Stimulated activated CD8-positive, alpha-beta memory T cell treated with anti-CD3 and anti-CD28 coated beads, Interleukin-12 subunit alpha, Interleukin-12 subunit beta, amount 100 ng/mL, for 24 hours (primary cell): ENCODE measurements around the gene C5orf15.

Source experiments
- DNase-seq: peaks from one replicate; pipeline ENCODE4 v3.0.0-alpha.2; 2020; ENCODE audit errors: extremely low read depth

C5orf15 gene

DNA sequence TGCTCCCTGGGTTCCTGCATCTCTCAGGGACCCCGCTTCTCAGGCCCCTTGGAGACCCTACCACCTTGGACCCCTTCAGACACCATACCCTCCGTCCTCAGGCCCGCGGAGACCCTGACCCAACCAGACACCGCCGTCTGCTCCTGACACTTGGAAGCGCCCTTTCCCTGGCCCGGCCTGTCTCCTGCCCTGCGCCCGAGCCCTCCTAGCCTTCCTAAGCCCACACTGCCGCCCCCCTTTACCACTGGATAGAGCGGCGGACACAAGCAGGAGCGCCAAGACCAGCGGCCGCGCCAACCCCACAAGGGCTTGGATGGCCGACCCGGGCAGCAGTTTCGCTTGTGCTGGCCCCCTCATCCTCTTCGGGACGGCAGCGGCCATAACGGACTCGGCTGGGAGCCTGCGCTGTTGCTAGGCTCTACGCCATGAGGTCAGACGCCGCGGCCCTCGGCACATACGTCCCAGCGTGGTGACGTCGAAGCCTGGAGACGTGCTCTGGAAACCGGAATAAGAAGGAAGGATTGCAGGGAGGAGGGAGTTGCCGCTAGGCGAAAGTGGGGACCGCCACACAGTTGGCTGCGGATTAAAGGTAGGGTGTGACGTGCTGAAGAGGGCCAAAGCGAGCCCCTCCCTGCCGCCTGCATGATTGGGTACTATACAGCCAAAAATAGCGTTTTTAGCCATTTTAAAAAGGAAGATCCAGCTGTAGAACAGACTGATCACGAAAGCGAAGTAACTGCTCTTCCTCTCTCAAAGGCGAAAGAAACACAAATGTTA lies at the start of gene C5orf15:
TSS of gene C5orf15 (minus strand) at position 422 of the 777 bp plus-strand sequence. CDS start at position 381, 41 bp downstream.
- DNase-seq: peak; percentile 80

DNA sequence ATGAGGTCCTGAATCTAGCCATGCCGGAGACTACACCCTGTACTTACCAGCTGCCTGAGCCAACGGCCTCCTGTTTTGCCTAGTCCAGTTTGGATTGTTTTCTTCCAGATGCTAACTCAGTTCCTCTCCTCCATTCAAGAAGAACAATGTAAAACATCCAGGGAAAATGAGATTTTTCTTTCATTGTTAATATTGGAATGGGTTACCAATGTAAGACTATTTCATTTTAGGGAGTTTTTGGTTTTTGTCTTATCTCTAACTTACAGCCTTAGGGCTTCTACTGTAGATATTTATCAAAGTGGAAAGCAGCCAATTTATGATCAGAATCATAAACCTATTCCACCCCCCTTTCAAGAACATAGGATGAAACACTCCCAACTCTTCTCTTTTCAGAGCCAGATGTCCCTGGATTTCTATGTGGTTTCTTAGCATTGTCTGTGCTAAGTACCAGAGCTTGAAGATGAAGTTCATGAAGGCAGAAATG lies 39.9 kb upstream of the C5orf15 start:
- no peak for DNase-seq

DNA sequence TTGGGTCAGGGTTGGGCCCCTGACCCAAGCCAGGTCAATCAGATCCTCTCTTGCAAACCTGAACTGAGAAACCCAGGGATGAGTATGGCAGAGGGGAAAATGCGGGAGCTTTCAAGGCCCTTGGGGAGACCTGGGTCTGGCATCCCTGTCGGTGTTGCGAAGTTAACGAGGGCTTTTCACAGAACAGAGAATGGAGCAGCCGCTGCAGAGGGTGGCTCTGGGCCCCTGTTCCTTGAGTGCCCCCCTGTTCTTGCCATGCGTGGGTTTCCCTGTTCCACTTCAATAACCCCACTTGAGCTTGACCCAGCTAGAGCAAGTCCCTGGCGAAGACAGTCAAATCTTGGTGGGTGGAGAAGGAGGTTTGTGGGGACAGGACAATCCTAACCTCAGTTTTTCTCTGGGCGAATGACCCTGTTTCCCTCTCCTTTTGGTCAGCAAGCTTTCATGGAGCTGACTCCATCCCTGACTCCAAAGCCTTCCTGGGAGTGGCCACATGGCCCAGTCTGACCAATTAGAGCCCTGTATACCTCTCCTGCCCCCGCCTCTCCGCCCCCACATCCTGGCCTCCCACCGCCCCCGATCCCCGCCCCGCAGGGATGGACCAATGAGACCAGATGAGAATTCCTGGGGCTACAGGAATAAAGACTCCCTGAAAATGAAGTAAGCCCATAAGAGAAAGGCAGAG lies 39.3 kb upstream of the C5orf15 start:
- DNase-seq: no peak

DNA sequence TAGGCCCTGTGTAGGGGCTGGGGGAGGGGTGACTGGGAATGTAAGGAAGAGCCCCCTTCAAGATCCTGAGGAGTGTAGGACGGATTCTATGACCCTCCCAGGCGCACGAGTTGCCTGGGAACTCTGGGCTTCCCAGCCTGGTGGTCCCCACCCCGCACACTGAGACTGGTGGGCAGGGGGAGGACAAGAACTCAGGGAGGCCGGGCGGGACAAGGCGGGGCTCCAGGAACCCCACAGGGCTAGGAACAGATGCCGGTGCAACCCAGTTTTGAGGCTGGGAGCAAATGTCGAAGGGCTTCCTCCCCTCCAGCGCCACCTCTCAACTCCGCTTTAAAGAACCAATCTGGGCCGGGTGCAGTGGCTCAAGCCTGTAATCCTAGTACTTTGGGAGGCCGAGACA lies 37.7 kb upstream of the C5orf15 start:
- DNase-seq: no peak

DNA sequence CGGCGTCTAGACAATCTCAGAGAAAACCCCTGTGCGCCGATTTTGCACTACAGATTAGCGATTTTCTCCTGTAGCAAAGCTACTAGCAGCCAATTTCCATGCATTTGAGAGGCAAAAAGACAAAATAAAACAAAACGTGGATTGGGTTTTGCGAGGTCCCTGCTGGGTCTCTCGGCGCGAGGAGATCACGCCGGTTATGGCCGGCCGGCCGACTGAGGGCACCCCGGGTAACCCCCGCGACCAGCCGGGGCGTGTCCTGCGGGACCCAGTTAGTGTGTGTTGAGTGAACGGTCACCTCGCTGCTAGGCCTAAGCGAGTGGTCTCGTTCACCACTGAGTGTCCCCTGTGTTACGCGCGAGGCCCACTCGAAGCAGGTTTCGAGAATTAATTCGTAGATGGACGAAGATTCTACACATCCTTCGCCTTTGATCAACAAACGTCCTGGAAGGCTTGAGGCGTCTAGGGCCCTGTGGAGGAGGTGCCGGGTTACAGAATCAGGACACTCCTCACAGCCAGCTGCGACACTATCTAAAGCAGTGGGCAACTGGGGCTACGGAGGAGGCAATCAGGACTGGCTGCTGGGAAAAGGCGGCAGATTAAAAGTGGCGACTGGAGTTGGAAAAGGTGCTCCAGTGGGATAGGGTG lies 37.1 kb upstream of the C5orf15 start:
- no peak for DNase-seq

DNA sequence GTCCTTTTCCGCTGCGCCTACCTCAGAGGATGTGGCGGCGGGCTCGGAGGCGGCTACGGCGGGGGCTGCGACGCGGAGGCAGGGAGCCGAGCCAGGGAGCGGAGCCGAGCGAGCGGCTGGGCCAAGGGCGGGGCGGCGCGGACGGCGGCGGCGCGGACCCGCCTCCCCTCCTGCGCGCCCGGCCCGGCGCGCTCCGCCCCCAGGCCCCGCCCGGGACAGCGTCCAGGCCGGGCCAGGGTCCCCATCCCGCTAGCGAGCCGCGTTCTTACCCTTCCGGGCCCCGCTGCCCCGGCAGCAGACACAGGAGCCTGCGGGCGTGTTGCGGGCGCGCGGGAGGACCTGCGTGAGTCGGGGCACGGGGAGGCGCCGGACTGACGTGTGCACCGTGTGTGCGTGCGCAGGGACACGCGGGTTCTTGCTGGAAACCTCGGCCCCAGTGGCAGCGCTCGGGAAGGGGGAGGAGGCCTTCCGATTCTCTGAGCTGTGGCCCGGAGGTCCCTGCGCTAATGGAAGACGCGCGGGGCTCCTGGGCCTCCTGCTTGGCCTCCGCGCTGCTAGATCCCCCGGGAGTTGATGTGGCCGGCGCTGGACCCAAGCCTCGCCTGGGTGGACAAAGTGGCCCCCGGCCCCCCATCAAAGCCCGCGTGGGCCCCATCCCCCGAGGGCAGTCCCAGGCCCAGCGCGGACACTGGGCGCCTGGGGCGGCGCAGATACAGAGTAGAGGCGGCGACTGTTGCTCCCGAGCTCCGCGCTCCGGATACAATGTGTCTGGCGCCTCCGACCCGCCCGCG lies 36.4 kb upstream of the C5orf15 start, which contains the start of gene VDAC1:
TSS of gene VDAC1 (minus strand) at position 350 of the 791 bp plus-strand sequence. CDS start 11,963 bp downstream, outside the sequence.
- DNase-seq: peak; percentile 49

DNA sequence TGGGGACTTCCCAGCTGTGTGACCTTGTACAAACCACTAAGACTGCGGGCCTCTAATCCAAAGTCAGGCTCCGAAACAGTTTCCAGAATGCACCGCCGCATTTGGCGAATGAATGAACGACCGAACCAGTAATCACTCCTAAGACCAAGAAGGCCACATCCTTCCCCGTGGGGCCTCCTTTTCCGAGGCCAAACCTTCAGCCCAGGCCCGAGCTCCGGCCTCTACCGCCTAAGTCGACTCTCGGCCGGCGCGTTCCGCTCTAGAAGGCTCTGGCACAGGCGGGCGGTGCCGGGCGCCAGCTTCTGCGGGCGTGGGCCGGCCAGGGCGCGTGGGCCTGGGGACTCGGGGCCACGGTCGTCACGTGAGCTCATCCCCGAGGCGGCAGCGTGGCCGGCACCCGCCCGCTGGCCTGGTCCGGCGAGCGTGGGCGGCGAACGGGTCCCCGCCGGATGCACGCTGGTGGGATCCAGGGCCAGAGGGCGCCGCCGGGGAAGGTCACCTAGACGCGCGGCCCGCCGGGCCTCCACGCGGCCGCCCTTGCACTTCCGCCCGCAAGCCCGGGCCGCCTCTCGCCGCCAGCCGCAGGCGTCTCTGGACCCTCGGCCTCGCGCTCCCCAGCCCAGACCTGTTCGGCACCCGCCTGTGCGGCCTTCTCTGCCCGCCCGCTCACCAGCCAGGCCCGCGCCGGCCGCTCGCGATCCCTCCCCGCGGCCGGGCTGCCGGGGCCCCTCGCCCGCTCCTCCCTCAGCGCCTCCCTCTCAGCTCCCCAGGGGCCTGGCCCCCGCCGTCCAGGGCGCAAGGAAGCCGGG lies 35.6 kb upstream of the C5orf15 start:
- peak; percentile 23 for DNase-seq

DNA sequence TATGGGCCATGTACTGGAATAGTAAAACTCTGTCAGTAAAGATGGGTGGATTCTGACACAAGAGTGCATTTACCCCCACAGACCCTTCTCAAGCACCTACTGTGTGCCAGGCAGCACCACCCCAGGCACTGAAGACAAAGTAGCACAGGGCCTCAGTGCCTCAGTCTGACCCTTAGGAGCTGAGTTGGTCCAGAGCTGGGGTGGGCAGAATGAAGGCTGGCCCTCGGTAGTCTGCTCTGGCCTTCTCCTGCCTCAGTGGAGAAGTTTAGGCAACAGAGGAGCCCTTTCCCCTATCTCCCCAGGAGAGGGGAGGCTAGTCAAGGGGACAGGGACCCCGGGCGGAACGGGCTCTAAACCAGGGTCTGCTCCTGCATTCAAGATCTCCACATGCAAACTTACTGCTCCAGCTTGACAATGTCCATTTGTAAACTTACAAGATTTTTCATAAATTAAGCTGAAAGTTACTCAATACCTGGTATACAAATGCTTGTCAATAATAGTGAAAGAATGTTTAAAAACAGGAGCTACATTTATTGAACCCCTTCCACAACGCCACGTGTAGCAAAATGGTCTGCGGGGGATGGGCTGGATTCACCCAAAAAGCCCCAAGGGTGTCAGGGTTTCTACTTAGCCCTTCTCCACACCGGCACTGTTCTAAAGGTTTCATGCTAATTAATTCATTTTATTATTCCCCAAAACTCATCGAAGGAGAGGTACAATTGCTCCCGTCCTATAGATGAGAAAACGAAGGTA lies 34.8 kb upstream of the C5orf15 start:
- no peak for DNase-seq

DNA sequence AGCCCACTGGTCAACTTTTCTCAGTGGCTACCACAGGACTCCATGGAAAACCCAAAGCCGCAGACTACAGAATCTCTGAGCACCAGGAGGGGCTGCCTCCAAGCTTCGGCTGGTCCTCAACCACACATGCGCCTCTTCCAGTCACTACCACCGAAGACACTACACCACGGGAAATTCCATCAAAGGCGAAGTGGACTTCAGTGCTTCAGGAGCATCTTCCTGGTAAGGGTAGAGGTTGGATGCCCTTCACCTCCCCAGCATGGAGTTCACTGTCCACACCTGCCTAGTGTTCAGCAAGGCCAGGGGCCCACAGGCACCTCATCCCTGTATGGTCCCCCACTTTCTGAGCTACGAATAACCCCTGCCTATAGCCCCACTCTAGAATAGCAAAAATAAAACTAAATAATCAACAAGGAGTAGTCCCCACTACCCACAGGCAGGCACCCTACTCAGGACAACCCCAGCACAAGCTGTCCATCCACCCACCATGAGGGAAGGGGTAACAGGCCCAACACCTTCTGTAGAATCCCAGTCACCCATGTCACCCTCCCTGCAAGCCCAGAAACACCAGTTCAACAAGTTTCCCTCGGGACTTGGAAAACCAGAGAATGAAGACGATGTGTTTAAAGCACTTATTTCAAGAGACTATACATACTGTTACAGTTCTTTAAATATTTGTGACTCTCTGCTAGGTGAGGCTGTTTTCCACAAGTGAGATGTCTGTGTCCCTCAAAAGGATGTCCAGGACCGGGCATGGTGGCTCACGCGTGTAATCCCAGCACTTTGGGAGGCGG lies 33.7 kb upstream of the C5orf15 start:
- no peak for DNase-seq

DNA sequence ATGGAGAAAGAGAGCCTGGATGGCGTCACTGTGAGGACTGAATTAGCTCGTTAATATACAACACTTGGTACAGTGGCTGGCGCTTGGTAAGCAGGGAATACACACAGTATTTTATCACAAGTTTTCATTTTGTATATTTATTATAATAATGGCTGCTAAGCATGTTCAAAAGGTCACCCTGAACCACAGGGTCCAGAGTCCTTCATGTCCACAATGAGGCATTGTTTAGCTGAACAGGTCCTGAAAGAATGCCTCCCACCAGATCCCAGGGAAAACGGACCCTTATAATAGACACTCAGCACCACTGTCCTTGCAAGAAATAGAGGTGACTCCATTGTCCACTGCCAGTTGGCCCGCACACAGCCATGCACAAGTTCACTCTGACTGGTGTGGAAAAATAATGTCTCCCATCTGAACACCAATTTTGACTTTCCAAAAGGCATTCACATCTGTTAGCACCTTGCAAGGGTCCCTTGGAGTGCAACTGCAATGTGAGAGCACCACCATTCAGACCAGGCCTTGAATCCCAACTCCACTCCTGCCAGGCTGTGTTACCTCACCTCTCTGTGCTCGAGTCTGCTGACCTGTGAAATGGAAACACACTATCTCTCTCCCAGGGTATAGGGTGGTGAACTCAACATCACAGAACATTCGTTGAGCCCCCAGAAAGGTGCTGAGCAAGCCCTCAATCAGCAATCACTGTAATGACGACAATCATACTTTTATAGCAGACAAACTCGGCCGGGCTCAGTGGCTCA lies 32.5 kb upstream of the C5orf15 start:
- DNase-seq: no peak

DNA sequence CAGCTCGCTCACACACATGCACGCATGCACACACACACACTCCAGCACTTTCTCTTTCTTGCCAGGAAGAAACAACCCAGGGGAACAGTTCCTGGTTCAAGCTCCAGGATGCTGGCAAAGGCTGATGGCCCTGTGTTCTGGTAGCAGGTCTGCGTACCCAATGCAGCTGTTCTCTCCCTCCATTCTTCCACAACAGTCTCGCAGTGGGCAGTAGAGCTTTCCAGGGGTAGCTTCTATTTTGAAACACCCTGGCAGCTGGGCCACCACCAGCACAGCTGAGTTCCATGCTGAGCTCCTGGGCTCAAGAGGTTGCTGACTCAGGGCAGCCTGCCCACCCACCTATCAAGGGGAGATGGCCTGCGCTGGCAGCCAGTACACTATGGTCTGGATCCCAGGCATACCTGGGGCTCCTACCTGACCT lies 31.7 kb upstream of the C5orf15 start:
- no peak for DNase-seq

DNA sequence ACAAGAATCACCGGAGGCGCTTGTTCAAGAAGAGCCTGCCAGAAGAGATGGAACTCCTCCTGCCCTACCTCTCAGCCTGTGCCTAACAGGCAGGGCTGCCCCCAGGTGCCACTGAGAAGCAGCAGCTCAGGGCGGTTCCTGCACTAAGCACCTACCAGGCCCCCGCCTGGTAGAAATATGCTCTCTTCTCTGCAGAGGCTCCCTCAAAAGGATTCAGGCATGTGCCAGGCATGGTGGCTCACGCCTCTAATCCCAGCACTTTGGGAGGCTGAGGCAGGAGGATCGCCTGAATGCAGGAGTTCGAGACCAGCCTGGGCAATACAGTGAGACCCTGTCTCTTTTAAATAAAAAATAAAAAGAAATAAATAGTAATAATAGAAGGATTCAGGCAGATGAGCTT lies 30.4 kb upstream of the C5orf15 start:
- no peak for DNase-seq

DNA sequence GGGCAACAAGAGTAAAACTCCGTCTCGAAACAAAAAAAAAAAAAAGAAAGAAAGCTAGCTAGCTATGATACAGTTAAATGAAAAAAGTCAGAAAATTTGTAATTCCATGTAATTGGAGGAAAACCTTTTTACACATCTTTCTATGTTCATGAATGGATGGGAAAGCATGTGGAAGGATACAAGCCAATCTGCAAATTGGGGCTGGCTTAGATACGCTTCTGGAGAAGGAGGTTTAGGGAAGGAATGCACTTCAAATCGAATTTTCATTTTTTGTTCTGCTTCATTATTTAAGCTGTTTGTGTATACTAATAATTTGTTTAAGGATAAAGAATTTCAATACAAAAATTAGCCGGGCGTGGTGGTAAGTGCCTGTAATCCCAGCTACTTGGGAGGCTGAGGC lies 29.6 kb upstream of the C5orf15 start:
- DNase-seq: no peak

DNA sequence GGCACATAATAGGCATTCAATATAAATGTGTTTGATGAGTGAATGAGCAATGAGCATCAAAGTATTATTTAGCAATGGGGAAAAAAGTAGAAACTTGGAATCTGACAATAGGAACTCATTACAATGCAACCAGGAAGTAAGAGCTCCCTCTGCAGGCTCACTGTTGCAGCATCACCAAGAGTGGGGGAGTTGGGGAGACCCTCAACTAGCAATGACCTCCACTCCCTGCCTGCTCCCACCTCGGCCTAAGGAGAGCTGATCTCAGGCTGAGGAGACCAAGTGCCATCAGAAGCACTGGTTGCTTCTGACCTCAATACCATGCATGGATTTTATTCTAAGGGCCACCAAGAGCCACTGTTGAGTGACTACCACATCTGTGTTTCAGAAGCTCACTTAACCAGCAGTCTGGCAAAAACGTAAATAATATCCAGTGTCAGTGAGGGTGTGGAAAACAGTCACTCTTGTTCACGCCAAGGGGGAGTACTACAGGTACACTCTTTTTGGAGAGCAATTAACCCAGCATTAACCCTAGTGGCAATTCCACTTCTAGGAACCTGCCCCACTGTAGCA lies 28.3 kb upstream of the C5orf15 start:
- DNase-seq: no peak

DNA sequence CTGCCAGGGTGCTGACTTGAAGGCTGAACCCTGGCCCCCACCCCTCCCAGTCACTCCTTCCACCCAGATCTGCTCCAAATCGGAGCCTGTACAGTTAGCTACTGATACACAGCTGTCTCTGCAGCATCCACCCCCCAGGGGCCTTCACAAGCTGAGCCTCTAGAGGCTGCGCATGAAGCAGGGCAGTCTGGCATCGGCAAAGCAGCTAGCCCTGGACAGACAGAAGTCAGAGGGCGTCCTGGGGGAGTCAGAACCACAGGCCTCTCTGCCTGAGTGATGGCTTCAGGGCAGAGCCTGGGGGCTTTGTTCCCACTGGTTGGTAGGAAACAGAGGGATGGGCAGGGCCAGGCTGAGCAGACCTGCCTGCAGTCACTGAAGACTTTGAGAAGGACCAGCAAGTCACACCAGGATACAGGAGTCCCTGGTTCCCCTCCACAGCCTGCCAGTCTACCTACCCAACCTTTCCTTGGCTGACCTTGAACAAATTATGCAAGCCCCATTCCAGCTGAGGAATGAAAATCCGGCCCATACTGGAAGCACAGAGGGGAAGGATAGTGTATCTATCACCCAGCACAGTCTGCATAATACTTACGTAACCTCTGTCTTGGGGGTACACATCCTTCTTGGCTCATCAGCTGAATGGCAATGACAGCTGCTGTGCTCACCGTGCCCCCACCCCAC lies 27.6 kb upstream of the C5orf15 start:
- DNase-seq: no peak

DNA sequence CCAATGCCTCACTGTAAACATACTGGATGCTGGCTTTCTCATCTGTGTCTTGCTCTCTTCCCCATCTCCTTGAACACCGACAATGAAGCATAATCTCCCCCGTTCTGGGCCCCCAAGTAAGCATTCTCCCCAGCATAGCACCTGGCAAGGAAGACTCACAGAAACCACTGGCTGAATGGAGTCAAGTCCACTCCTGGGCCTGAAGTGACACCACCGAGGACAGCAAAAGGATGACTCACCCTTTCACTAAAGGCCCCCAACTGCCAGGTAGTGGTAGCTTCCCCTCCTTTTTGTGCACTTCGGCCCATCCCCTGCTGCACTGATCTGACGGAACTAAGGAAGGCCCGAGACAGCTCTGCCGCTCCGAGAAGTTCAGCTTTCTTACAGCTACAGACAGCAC lies 26.9 kb upstream of the C5orf15 start:
- no peak for DNase-seq

DNA sequence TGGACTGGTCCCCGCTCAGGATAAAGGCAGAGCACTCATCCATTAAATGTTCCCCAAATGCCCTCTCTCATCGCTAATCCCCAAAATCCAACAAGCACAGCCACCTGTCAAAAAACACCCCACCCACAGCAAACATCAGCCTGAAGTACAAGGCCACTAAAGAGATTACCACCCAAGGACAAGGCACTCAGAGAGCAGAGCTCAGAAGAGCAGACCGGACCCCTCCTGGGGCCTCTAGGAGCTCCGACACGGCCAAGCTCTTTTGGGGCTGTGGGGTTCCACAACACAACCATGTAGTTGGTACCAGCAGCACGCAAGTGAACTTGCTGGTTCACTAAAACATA lies 26.5 kb upstream of the C5orf15 start:
- no peak for DNase-seq
